ENCODE results near the gene NCOA3. TPM values are rescaled to one million over a fixed set of nuclear protein-coding genes. Genes with fewer than 3 reads are reported as not detected.

The NCOA3 gene
- total RNA-seq, 1 donor from 2014 or later: 25.5 TPM

GRCh38 chr20:47509104-47509661 lies 7.5 kb downstream of the NCOA3 start:
- Histone ChIP-seq H3K36me3 (ENCODE audit: control insufficient read depth, insufficient read depth, low read length) (peaks cover 2% of the 10 kb centered on the region), H3K27me3 (ENCODE audit: control insufficient read depth, insufficient read depth, low read length) (no peaks in the 10 kb centered on the region), H3K4me3 (ENCODE audit: low read depth, low read length) (no peak overlapping the region)
- TF ChIP-seq CTCF (IDR thresholded peaks at IDR 0.05; ENCODE audit: insufficient read depth, low read length, severe bottlenecking): no peak
- FAIRE-seq (no peak), DNase-seq (ENCODE audit: low read depth) (no peak)

GRCh38 chr20:47509685-47510084 lies 8.0 kb downstream of the NCOA3 start:
- no peak for TF ChIP-seq CTCF (IDR thresholded peaks at IDR 0.05; ENCODE audit: insufficient read depth, low read length, severe bottlenecking)
- no peaks in the 10 kb centered on the region for H3K27me3 ChIP-seq (ENCODE audit: control insufficient read depth, insufficient read depth, low read length)
- peaks cover 2% of the 10 kb centered on the region for H3K36me3 ChIP-seq (ENCODE audit: control insufficient read depth, insufficient read depth, low read length)
- FAIRE-seq (no peak), DNase-seq (ENCODE audit: low read depth) (no peak)
- H3K4me3 ChIP-seq (ENCODE audit: low read depth, low read length): no peak overlapping the region

GRCh38 chr20:47515843-47516242 lies 14.2 kb downstream of the NCOA3 start:
- Histone ChIP-seq H3K4me3 (ENCODE audit: low read depth, low read length) (no peak overlapping the region), H3K36me3 (ENCODE audit: control insufficient read depth, insufficient read depth, low read length) (peaks cover 8% of the 10 kb centered on the region), H3K27me3 (ENCODE audit: control insufficient read depth, insufficient read depth, low read length) (no peaks in the 10 kb centered on the region)
- FAIRE-seq: no peak
- TF ChIP-seq CTCF (IDR thresholded peaks at IDR 0.05; ENCODE audit: insufficient read depth, low read length, severe bottlenecking): no peak
- DNase-seq (ENCODE audit: low read depth): no peak

GRCh38 chr20:47521059-47521808 lies 19.5 kb downstream of the NCOA3 start:
- DNase-seq (ENCODE audit: low read depth): peak; percentile 66
- peaks cover 9% of the 10 kb centered on the region for H3K36me3 ChIP-seq (ENCODE audit: control insufficient read depth, insufficient read depth, low read length)
- no peaks in the 10 kb centered on the region for H3K27me3 ChIP-seq (ENCODE audit: control insufficient read depth, insufficient read depth, low read length)
- no peak for TF ChIP-seq CTCF (IDR thresholded peaks at IDR 0.05; ENCODE audit: insufficient read depth, low read length, severe bottlenecking)
- FAIRE-seq: no peak
- no peak overlapping the region for H3K4me3 ChIP-seq (ENCODE audit: low read depth, low read length)

- H3K27me3 ChIP-seq (ENCODE audit: control insufficient read depth, insufficient read depth, low read length): no peaks in the 10 kb centered on the region
- DNase-seq (ENCODE audit: low read depth) (no peak), FAIRE-seq (no peak)
- no peak overlapping the region for H3K4me3 ChIP-seq (ENCODE audit: low read depth, low read length)
- no peak for TF ChIP-seq CTCF (IDR thresholded peaks at IDR 0.05; ENCODE audit: insufficient read depth, low read length, severe bottlenecking)
- H3K36me3 ChIP-seq (ENCODE audit: control insufficient read depth, insufficient read depth, low read length): peaks cover 9% of the 10 kb centered on the region
These were observed 22.5 kb downstream of the NCOA3 start for GRCh38 chr20:47524015-47524784.

All from bronchial epithelial cell (primary cell).